GM06990 (cell line): ENCODE data around the gene CTNS.

Source experiments
- DNase-seq: peaks from one replicate; pipeline ENCODE4 v3.0.0-alpha.2; 2011; ENCODE audit not compliant: insufficient read length; ENCODE audit errors: extremely low read depth
- H3K27me3 ChIP-seq: replicated peaks from 2 replicates; pipeline ENCODE4 v1.6.0; 2011; ENCODE audit warnings: low read length; ENCODE audit not compliant: control insufficient read depth, insufficient read depth
- H3K36me3 ChIP-seq: 2 replicates; pipeline ENCODE4 v1.5.1; 2011; ENCODE audit warnings: low read length; ENCODE audit not compliant: control insufficient read depth, insufficient read depth
- H3K4me3 ChIP-seq: replicated peaks from 2 replicates; pipeline ENCODE4 v1.5.1; 2011; ENCODE audit warnings: low read depth, mild to moderate bottlenecking, control low read depth, low read length
- TF ChIP-seq, protein P1 (sequence below): IDR thresholded peaks from 2 replicates; pipeline ENCODE4 v1.5.1; 2011; ENCODE audit warnings: low read length, control low read depth, mild to moderate bottlenecking, inconsistent platforms; ENCODE audit not compliant: insufficient read depth, poor library complexity, severe bottlenecking

CTNS gene

DNA sequence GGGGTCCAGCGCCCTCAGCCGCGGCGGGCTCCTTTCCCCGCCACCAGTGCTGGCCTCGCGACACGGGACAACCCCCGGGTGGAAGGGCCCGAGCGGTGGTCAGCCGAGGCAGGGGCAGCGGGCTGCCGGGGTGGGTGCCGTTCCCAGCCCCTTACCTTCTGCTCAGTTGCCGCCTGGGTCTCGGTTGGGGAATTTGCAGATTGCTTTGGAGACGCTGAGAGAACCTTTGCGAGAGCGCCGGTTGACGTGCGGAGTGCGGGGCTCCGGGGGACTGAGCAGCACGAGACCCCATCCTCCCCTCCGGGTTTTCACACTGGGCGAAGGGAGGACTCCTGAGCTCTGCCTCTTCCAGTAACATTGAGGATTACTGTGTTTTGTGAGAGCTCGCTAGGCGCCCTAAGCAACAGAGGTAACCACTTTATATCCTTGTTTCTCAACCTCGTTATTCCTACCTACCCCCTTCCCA lies 381 bp downstream of the CTNS start:
- no peak for DNase-seq

GRCh38 chr17:3639981-3640596 lies 3.5 kb downstream of the CTNS start:
- H3K4me3 ChIP-seq: no peak overlapping the region
- H3K27me3 ChIP-seq: no peaks in the 10 kb centered on the region
- no peak for DNase-seq
- TF ChIP-seq, protein P1, sequence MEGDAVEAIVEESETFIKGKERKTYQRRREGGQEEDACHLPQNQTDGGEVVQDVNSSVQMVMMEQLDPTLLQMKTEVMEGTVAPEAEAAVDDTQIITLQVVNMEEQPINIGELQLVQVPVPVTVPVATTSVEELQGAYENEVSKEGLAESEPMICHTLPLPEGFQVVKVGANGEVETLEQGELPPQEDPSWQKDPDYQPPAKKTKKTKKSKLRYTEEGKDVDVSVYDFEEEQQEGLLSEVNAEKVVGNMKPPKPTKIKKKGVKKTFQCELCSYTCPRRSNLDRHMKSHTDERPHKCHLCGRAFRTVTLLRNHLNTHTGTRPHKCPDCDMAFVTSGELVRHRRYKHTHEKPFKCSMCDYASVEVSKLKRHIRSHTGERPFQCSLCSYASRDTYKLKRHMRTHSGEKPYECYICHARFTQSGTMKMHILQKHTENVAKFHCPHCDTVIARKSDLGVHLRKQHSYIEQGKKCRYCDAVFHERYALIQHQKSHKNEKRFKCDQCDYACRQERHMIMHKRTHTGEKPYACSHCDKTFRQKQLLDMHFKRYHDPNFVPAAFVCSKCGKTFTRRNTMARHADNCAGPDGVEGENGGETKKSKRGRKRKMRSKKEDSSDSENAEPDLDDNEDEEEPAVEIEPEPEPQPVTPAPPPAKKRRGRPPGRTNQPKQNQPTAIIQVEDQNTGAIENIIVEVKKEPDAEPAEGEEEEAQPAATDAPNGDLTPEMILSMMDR: no peak
- no peaks in the 10 kb centered on the region; the same call in 1 of the 2 replicates for H3K36me3 ChIP-seq

More for the DNA sequence above, 381 bp downstream of the CTNS start:
- Histone ChIP-seq H3K4me3 (peak overlapping the region; percentile 94), H3K36me3 (peaks cover 2% of the 10 kb centered on the region), H3K27me3 (no peaks in the 10 kb centered on the region)
- TF ChIP-seq, protein P1: no peak

GRCh38 chr17:3641014-3641413 lies 4.5 kb downstream of the CTNS start:
- Histone ChIP-seq H3K4me3 (no peak overlapping the region), H3K36me3 (no peaks in the 10 kb centered on the region; the same call in 1 of the 2 replicates), H3K27me3 (no peaks in the 10 kb centered on the region)
- DNase-seq: no peak
- TF ChIP-seq, protein P1: no peak

GRCh38 chr17:3641717-3642486 lies 5.3 kb downstream of the CTNS start:
- DNase-seq: no peak
- TF ChIP-seq, protein P1: no peak
- Histone ChIP-seq H3K27me3 (no peaks in the 10 kb centered on the region), H3K36me3 (no peaks in the 10 kb centered on the region; the same call in 1 of the 2 replicates), H3K4me3 (no peak overlapping the region)

- no peaks in the 10 kb centered on the region for H3K27me3 ChIP-seq
- no peak for DNase-seq
- TF ChIP-seq, protein P1: no peak
- no peak overlapping the region for H3K4me3 ChIP-seq
- H3K36me3 ChIP-seq: peaks cover 11% of the 10 kb centered on the region
Measured at GRCh38 chr17:3643889-3644349, 7.4 kb downstream of the CTNS start.
